PC-9 (cell line): Measurements from ENCODE around the gene CMIP.

Experiments used
- CTCF ChIP-seq: fragments of 200-600 bp; sonication (generic); conservative IDR thresholded peaks from 2 replicates; pipeline ENCODE4 v1.6.1; 2017; ENCODE audit warnings: mixed run types, antibody characterized with exemption, mild to moderate bottlenecking, moderate library complexity
- EZH2 ChIP-seq: fragments of 200-600 bp; sonication (generic); IDR thresholded peaks from 2 replicates; pipeline ENCODE4 v1.8.0; 2017; ENCODE audit warnings: antibody characterized with exemption, low read depth

GRCh38 chr16:81530296-81530721 is 85.7 kb downstream of the CMIP start:
- TF ChIP-seq CTCF (no peak), EZH2 (no peak)
